ENCODE results near the gene OR6A2.
"Not testable (repeated sequence)": the region's sequence is repeated elsewhere in the genome, so short reads cannot be mapped to it uniquely, and the experiment has no call there.

Gene OR6A2

GRCh38 chr11:6799402-6799801 lies at the start of gene OR6A2:
Gene OR6A2, minus strand, starts transcription at chr11:6799689. Its CDS starts 3,981 bp downstream, at chr11:6795708.
- no peak for DNase-seq

DNA sequence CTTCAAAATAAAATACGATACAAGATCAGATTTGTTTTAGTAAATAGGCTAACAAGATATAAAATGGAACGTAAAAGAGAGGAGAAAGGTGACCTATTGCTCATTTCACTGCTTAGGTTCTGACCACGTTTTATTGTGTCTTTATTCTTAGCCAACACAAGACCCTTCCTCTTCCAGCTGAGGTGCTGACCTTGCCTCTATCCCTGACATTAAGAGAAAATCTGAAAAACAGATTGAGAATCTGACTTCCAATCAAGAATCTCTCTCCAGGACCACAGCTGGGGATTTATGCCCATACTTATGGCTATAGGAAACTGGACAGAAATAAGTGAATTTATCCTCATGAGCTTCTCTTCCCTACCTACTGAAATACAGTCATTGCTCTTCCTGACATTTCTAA lies 45.9 kb upstream of the OR6A2 start, which contains the start of gene OR10A5:
OR10A5 (plus strand) TSS at position 301 of the 400 bp plus-strand sequence; CDS start at position 301, 0 bp downstream.
- no peak for DNase-seq

DNA sequence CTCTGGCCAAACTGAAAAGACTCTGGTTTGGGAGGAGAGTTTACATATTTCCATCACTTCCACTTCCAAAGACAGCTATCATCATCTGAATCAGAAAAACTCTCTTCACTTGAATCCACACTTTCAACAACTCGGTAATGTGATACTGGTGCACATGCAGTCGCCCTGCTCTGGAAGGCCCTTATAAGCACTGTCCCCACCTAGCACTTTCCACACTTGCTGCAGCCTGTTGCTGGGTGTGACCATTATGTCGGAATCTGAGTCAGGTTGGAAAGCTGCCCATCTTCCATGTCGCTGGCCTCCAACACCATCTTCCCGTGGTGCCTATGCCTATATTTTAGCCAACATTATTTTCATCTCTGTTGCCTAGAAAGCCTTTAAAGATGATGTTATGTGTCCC lies 44.9 kb upstream of the OR6A2 start:
- no peak for DNase-seq

DNA sequence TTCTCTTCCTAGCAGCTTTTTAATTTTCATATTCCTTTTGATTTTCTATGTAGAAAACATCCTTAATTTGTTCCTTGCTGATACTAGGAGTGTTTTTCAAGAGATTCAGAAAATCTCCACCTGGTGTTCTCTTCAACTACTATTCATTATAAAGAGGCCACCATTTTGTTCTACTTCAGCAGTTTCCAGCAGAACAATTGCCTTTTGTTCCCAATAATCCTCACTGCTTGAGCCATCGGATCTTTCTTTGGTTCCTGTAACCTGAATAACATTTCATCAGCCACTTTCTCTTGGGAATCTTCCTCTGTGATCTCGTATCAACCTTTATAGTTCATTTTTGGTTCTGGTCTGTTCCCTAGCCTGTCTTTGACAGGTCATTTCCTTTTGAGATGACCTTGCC lies 44.2 kb upstream of the OR6A2 start:
- DNase-seq: no peak

DNA sequence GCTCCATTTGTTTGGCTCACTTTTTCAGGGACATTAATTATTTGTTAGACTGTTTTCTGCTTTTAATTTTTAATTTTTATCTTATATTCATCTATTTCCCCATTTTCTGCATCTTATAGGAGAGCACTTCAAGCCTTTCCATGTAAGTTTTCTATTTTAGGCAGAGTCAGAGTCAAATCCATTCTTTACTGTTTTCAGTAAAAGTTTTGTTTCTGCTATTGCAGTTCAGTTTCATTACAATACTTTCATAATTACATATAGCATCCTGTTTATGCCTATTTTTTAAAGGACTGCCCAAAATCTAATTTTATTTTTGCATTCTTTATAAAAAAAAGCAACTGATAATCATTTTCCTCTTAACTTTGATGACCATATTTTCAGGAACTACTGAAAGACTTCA lies 42.2 kb upstream of the OR6A2 start:
- DNase-seq: no peak

DNA sequence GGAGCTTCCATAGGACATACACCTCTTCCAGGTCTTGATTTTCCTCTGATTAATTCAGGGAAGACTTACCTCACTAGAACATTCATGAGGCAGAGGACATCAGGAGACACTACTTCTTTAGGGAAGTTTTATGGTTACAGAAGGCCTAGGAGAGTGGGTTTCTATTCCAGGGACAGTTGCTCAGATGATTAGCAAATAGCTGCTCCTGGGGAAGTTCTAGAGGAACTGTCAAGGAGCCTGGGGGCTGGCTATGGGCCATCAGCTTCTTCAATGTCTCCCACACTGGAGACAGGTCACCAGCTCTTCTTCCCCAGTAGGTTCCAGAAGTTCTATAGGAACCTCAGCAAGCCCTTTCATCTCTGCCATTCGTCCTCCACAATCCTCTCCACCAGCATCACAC lies 34.5 kb upstream of the OR6A2 start:
- DNase-seq: no peak

GRCh38 chr11:6833356-6833755 lies 33.9 kb upstream of the OR6A2 start:
- DNase-seq: no peak

DNA sequence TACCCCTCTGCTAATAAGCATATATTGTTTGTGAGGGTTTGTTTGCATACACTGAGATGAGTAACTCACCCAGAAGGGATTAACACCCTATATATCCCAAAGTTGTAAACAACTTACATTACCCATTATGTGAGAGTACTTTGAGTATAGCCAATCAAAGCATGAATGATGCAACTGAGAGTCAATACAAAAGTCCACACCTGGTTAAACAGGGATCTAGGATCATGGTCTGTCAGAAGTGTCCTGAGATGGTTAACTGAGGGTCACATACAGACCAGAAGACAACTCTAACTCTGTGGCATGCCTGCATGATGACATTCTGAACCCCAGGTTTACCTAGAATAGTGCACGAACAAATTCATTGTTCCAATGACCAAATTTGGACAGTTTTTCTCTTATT lies 28.6 kb upstream of the OR6A2 start:
- DNase-seq: no peak

GRCh38 chr11:6825231-6825744 lies 25.8 kb upstream of the OR6A2 start:
- DNase-seq: no peak

DNA sequence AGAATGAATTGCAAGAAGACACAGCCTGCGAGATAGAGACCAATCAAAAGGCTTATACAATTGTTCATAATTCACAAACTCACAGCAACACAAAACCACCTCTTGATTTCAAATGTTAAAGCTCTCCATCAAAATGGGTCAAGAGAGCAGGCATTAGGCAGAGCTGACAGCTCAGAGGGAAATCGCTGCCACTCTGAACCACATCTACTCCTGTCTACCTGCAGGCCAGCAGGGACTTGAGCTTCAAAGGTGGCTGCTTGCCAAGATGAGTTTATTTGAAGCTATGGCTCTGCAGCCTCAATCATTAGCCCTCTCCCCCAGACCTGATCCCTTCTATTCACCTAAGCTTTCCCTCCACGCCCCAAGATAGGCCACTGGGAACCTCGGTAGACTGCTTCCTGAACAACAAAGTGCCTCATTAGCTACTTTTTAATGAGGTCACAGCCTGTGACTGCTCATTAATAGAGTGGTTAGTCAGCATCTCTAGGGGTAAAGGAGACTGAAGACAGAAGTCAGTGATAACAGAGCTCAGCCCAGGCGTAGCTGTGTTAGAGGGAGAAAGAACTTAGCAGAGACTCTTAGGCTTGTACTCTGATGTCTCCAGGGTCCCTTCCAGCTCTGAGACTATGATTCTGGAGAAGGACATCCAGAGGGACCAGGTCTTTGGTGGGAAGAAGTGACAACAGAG lies 24.8 kb upstream of the OR6A2 start:
- DNase-seq: no peak

DNA sequence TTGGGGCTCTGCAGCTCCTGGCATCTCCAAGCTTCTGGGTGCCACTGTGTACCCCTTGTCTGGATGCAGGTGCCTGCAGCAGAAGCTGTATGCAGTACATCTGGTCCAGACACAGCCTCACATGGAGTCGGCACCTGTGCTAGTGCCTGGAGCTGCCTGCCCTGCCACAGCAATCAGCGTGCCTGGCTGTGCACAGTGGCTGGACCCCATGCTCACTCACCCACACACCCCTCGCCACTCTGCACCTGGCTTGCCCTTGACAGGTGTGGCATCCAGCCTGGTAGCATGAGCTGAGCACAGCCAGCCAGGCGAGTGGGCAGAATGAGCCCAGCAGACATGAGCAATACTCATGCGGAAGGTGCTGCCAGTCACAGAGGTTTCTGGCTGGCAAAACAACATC lies 19.5 kb upstream of the OR6A2 start:
- DNase-seq: no peak

DNA sequence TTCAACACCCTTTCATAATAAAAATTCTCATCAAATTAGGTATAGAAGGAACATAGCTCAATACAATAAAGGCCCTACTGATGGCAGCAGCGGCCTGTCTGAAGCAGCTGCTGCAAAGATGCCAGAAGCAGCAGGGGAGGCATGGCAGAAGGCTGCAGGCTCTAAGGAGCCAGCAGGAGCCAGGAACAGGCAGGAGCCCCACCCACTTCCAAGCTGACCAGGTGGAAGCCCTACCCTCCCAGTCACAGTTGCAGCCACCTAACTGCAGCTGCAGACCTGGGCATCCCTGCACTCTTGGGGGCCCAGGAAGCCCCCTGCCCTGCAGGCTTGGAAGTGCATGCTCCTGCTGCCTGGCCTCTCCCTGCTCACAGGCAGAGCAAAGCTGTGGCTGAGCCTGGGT lies 18.2 kb upstream of the OR6A2 start:
- DNase-seq: no peak

GRCh38 chr11:6813656-6814055 lies 14.2 kb upstream of the OR6A2 start:
- DNase-seq: no peak

- peak; percentile 15 for DNase-seq
Measured at GRCh38 chr11:6812390-6813005, 13.0 kb upstream of the OR6A2 start.

DNA sequence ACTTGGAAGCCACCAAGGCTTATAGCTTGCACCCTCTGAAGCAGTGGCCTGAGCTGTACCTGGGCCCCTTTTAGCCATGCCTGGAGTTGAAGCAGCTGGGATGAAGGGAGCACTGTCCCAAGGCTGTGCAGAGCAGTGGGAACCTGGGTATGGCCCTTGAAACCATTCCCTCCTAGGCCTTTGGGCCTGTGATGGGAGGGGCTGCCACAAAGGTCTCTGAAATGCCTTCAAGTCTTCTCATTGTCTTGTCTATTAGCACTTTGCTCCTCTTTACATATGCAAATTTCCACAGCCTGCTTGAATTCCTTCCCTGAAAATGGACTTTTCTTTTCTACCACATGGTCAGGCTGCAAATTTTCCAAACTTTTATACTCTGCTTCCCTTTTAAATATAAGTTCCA lies 1.6 kb upstream of the OR6A2 start:
- not testable (repeated sequence) for DNase-seq

GRCh38 chr11:6794639-6795038 lies 4.8 kb downstream of the OR6A2 start:
- DNase-seq: no peak

GRCh38 chr11:6790546-6790945 lies 8.9 kb downstream of the OR6A2 start:
- DNase-seq: no peak

DNA sequence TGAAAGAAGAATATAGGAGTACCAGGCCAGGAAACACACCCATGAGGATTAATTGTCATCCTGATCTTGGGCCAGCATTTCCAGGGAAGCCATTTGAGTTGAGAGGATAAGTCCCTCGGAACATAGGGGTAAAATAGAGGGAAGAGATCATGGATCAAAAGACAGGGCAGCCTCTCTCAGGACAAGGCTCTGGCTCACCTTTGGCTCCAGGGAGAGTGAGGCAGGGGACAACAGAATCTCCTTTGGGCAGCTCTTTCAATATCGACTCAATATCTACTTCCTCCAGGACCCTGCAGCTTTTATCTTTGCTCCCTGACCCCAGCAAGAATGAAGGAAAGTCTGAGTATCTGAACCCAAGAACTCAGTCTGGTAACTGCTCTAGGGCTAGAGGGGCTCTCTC lies 16.8 kb downstream of the OR6A2 start, which contains the start of gene OR2AG1:
OR2AG1 (plus strand) TSS at position 301 of the 400 bp plus-strand sequence. CDS start 2,018 bp downstream, outside the sequence.
- no peak for DNase-seq

GRCh38 chr11:6780829-6781228 lies 18.7 kb downstream of the OR6A2 start:
- DNase-seq: no peak

DNA sequence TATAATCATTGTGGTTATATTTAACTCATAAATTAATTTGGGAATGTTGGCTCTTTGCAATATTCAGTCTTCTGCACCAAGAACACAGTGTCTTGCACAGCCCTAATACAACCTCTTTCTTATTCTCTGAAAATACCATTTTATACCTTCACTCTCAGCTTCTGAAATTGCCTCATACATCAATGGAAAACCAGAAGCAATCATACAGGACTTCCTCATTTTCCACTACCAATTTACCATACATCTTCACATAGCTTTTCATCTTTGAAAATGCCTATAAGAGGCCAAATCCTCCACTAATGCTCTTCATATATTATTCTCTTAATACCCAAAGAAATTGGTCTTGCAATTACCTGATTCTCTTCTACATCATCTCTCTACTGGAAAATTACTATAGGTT lies 21.0 kb downstream of the OR6A2 start:
- DNase-seq: no peak

- DNase-seq: no peak
Measured at GRCh38 chr11:6771926-6772893, 27.3 kb downstream of the OR6A2 start, which contains the start of gene OR2AG2. Gene OR2AG2, minus strand, starts transcription at chr11:6771976. Its CDS starts 3,019 bp downstream, at chr11:6768957.

GRCh38 chr11:6757373-6757967 lies 42.0 kb downstream of the OR6A2 start:
- DNase-seq: peak; percentile 27

- no peak for DNase-seq
Measured at GRCh38 chr11:6755953-6756347, 43.5 kb downstream of the OR6A2 start.

Data from NCI-H1092 treated with DMSO at 0.1 percent for 48 hours (cell line).